ACC112 (cell line): ENCODE data around the gene TAF11L2.
"Not testable (repeated sequence)": the region's sequence is repeated elsewhere in the genome, so short reads cannot be mapped to it uniquely, and the experiment has no call there.

ENCODE experiments used
- H2AFZ ChIP-seq: fragments of 200-600 bp; sonication (generic); one replicate; pipeline ENCODE4 v1.6.0; 2017; ENCODE audit warnings: antibody characterized with exemption, low read length; ENCODE audit not compliant: unreplicated experiment
- H3K27ac ChIP-seq: fragments of 200-600 bp; sonication (generic); 2 replicates; pipeline ENCODE4 v1.5.1; 2014; ENCODE audit warnings: low read depth, mild to moderate bottlenecking, antibody characterized with exemption, low read length, moderate library complexity
- H3K27me3 ChIP-seq: fragments of 200-600 bp; sonication (generic); 2 replicates; pipeline ENCODE4 v1.6.1; 2014; ENCODE audit warnings: mild to moderate bottlenecking, antibody characterized with exemption, low read length, moderate library complexity, mixed read lengths; ENCODE audit not compliant: insufficient read depth
- H3K36me3 ChIP-seq: fragments of 200-600 bp; sonication (generic); 2 replicates; pipeline ENCODE4 v1.6.1; 2016; ENCODE audit warnings: mild to moderate bottlenecking, antibody characterized with exemption, low read length, moderate library complexity, mixed read lengths; ENCODE audit not compliant: insufficient read depth
- H3K4me1 ChIP-seq: fragments of 200-600 bp; sonication (generic); one replicate; pipeline ENCODE4 v1.6.1; 2016; ENCODE audit warnings: low read length, mixed read lengths; ENCODE audit not compliant: insufficient read depth, unreplicated experiment, control insufficient read depth
- H3K4me3 ChIP-seq: fragments of 200-600 bp; sonication (generic); 2 replicates; pipeline ENCODE4 v1.5.1; 2014; ENCODE audit warnings: mild to moderate bottlenecking, low read depth, low read length
- H3K79me2 ChIP-seq: fragments of 200-600 bp; sonication (generic); one replicate; pipeline ENCODE4 v1.6.0; 2016; ENCODE audit warnings: low read length; ENCODE audit not compliant: control insufficient read depth, unreplicated experiment, insufficient read depth

Gene TAF11L2

GRCh38 chr5:17524935-17525334 is 26.9 kb downstream of the TAF11L2 start, which contains the start of gene TAF11L5:
Gene TAF11L5, plus strand, starts transcription at chr5:17525235.
- H3K36me3 ChIP-seq, H2AFZ ChIP-seq, H3K4me3 ChIP-seq, H3K27me3 ChIP-seq, H3K79me2 ChIP-seq, H3K4me1 ChIP-seq, H3K27ac ChIP-seq: not testable (repeated sequence)

- not testable (repeated sequence) for H3K27me3 ChIP-seq, H3K36me3 ChIP-seq, H3K27ac ChIP-seq, H2AFZ ChIP-seq, H3K4me3 ChIP-seq, H3K4me1 ChIP-seq, H3K79me2 ChIP-seq
Observed at GRCh38 chr5:17526504-17526903, 28.5 kb downstream of the TAF11L2 start.

DNA sequence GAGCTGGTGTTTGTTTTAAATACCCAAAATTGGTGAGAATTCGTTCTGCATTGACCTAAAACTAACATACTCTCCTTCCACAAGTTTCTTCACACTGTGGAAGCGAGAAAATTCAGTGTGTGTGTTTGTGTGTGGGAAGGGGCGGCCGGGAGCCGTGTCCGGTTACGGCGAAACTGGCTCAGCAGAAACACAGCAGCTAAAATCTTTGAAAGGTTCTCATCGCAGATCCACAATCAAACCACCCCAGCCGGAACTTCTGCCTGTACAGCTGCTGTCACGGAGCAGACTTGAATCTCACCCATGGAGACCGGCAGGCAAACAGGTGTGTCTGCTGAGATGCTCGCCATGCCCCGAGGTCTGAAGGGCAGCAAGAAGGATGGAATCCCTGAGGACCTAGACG is 30.3 kb downstream of the TAF11L2 start, which contains the start of gene TAF11L6:
TSS of gene TAF11L6 (plus strand) at position 301 of the 400 bp plus-strand sequence.
- H3K36me3 ChIP-seq, H3K27me3 ChIP-seq, H3K4me1 ChIP-seq, H2AFZ ChIP-seq, H3K27ac ChIP-seq, H3K4me3 ChIP-seq, H3K79me2 ChIP-seq: not testable (repeated sequence)
